Renal pelvis (tissue), 4 donors: ENCODE measurements around the gene PANK2. TPM values are rescaled to one million over a fixed set of nuclear protein-coding genes. Genes with fewer than 3 reads are reported as not detected.
A peak's percentile ranks its signal among the peaks of the same experiment; 100 is the strongest.
"Not testable (repeated sequence)": the region's sequence is repeated elsewhere in the genome, so short reads cannot be mapped to it uniquely, and the experiment has no call there.

Experiments used
- DNase-seq: peaks from one replicate; pipeline ENCODE4 v3.0.0-alpha.2; 2013
- polyA plus RNA-seq, 3 donors: library from polyadenylated mRNA; unstranded; fragments of 120-200 nt; gene quantifications; one replicate each; pipeline ENCODE4 v1.2.1, GENCODE V29; 2013; ENCODE audit not compliant: insufficient read length in 3 of 3

The PANK2 gene
- polyA plus RNA-seq, 3 donors, result 33.7 to 39.1 (median 35.9) TPM

- no peak for DNase-seq
Observed at GRCh38 chr20:3865152-3865886, 23.9 kb upstream of the PANK2 start.

DNA sequence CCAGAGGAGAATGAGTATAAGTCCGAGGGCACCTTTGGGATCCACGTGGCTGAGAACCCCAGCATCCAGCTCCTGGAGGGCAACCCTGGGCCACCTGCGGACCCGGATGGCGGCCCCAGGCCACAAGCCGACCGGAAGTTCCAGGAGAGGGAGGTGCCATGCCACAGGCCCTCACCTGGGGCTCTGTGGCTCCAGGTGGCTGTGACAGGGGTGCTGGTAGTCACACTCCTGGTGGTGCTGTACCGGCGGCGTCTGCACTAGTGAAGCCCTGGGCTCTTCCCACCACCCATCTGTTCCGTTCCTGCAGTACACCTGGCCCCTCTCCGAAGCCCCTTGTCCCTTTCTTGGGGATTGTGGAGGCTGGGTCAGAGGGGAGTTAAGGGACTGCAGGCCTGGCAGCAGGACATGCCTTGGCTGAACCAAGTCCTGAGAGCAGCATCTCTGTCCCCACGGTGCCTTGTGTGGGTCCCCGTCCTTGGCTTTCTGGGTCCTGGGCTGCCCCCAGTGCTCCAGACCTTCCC lies 23.2 kb upstream of the PANK2 start:
- DNase-seq, result no peak

DNA sequence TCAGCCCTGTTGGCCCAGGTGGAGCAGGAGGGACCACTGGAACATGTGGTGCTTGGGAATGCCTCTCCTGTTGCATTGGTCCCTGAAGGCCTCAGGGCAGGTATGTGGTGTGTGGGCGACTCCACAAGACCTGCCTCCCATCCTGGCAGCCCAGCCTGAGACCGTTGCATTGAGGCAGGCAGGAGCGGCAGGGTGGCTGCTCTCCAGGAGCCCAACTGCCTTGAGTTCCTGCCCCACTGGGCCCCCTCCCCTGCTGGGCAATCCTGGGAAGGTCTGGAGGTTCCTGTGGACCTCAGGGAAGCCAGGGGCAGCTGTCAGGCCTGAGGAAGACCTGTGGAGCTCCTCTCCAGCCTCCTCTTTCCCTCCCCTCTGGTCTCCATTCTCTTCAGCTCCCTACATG lies 22.7 kb upstream of the PANK2 start:
- DNase-seq, result no peak

GRCh38 chr20:3867802-3868201 lies 21.4 kb upstream of the PANK2 start:
- DNase-seq, result no peak

DNA sequence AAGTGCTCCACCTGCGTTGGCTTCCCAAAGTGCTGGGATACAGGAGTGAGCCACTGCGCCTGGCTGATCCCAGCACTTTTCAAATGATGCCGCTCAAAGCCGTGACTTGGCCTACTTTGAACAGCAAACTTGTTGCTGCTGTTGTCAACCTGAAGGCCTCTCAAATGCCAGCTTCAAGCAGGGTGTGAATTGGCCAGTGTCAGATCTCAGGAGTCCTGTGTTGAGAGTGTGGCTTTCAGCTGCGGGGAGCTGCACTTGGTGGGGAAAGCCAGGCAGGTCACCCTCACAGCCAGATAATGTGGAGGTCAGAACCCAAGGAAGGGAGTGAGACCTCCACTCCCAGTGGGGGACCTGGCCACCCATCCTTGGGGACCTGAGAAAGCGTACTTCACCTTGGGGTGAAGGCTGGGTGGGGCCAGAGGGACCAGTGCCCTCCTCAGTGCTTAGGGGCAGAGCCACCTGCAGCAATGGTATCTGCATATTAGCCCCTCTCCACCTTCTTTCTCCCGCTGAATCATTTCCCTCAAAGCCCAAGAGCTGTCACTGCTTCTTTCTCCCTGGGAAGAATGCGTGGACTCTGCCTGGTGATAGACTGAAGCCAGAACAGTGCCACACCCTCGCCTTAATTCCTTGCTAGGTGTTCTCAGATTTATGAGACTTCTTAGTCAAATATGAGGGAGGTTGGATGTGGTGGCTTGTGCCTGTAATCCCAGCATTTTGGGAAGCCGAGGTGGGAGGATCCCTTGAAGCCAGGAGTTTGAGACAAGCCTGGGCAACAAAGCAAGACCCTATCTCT lies 19.1 kb upstream of the PANK2 start:
- DNase-seq, result no peak

GRCh38 chr20:3871550-3872265 lies 17.5 kb upstream of the PANK2 start:
- no peak for DNase-seq

- no peak for DNase-seq
Observed at GRCh38 chr20:3873507-3873906, 15.7 kb upstream of the PANK2 start.

DNA sequence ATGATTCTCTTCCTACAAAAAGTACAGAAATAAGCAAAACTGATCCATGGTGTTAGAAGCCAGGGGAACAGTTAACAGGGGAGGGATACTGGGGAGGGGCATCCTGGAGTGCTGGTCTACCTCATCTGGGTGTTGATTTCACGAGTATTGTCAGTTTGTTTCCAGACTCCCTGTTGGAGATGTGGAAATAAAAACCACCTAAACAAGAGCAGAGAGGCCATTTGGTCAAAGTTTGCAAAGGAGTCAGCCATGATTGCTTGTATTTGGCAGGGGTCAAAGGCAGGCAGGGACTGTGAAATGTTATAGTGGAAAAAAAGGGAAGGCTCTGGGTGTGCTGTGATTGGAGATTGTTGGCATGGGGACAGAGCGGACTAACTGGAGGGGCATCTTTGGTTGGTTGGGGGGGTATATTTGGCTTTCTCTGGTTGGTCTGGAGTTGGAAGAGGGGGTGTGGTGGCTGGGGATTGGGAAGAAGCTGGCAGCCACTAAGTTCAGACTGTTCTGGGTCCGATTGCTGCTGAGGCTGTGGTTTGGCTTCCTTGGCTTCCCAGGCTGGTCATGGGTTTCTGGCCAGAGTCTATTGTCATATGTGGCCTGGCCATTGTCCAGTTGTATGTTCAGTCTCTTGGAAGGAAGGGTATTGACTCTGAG lies 14.9 kb upstream of the PANK2 start:
- DNase-seq, result no peak

GRCh38 chr20:3875378-3875974 lies 13.7 kb upstream of the PANK2 start:
- no peak for DNase-seq

DNA sequence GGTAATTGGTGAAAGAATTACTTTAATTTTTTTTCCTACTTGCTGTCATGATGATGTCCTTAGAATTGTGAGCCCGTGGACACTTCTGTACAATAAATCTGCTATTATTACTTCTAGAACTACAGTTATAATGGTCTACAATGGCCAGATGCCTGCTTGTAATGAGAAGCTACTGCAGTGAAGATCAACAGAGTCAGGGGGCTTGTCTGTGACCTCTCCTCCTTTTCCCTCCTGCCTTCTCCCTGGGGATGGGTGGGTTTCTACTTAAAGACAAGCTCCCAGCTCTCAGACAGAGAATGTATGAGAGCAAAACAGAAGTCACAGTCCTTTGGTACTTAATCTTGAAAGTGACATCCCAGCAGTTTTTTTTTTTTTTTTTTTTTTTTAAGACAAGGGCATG lies 13.2 kb upstream of the PANK2 start:
- DNase-seq, result peak; percentile 36

DNA sequence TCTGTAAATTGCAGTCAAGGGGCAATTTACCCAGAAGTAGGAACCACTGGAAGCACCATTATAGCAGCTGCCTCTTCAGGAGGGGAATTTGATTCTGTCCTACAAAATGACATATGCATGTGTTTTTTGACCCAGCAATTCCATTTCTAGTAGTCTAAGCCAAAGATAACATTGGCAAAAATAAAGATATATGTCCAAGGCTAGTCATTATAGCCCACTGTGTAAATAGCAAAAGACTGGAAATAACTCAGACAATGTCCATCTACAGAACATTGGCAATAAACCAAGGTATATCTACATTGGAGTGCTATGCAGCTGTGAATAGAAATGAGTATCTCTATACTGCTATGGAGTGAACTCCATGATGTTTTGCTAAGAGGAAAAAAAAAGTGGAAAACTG lies 12.5 kb upstream of the PANK2 start:
- no peak for DNase-seq

- DNase-seq, result not testable (repeated sequence)
Observed at GRCh38 chr20:3878921-3879274, 10.3 kb upstream of the PANK2 start.

GRCh38 chr20:3885715-3886114 lies 3.5 kb upstream of the PANK2 start:
- no peak for DNase-seq

GRCh38 chr20:3887876-3888620 lies 1.1 kb upstream of the PANK2 start:
- no peak for DNase-seq

DNA sequence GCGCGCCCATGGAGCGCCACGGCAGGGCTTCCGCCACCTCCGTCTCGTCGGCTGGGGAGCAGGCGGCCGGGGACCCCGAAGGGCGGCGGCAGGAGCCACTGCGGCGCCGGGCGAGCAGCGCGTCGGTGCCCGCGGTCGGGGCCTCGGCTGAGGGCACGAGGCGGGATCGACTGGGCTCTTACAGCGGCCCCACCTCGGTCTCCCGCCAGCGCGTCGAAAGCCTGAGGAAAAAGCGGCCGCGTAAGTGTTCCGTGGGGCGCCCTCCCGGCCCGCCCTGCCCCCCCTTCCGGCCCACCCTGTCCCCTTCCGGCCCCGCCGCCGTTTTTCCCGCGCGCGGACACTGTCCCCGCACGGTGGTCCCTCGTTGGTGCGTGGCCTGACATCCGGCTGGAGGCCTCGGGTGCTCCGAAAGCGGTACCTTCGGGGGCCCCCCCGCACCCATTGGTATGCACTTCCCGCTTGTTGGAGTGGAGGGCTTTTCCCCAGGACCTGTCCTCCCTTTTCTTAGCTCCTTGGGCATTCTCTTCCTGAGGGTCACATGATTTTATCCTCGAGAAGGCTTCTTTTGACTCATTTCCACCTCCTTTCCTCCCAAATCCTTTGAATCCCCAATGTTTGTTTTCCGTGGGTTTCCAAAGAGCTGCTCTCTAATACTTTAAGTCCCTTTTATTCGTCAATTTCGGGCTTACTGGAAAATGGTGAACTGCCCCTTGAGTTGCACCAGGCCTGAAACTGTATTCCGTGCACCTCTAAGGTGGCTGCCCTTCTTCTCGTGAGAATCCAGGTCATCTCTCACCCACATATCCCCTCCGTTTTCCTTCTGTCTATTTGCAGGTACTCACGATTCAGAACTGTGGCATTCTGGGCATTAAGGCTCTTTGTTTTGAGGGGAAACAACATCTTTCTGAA lies 556 bp downstream of the PANK2 start:
- DNase-seq, result peak; percentile 26

DNA sequence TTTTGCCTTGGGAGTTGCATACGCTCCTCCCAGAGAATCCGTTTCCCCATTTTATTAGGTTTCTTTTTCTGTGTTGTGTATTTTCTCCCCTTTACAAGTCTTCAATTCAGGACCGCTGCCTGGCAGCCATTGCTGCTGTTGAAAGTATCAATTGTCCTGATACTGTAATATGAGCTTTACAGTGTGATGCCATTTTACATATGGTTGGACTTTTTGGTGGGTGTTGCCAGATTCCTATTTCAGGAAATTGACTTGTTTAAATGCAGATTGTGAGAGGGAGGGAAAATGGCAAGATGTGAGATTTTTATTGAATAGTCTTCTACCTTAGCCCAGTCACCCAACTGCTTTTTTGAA lies 1.2 kb downstream of the PANK2 start:
- peak; percentile 36 for DNase-seq

DNA sequence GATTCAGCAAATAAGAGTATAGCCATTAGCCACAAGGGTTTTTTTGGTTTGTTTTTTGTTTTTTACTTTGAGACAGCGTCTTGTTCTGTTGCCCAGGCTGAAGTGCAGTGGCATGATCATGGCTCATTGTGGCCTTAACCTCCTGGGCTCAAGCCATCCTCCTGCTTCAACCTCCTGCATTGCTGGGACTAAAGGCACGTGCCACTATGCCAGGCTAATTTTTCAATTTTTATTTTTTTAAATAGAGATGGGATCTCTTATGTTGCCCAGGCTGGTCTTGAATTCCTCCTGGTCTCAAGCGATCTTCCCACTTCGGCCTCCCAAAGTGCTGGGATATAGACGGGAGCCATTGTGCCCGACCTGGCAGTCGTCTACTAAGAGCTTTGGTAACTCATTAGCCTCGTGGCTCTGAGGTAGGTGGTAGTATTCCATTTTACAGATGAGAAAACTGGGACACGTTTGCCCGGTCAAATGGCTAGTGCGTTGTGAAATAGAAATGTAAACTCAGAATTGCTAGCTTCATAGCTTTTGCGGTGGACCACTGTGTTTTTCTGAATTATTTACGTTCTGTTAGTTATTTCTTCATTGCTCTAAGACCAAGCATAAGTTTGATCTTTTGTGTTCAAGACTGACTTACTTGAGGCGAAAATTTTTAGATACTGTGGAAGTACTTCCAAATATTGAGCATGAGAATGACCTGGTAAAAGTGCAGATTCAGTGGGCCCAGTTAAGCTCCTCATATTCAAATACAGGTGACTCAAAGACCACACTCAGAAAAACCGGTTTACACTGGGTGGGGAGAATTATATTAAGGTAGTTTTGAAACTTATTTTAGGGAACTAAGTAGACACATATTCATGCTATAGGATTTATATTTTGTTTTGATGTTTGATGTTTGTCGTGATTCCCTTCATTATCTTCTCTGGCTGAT lies 2.1 kb downstream of the PANK2 start:
- DNase-seq, result no peak

GRCh38 chr20:3894796-3895195 lies 5.6 kb downstream of the PANK2 start:
- DNase-seq, result no peak

DNA sequence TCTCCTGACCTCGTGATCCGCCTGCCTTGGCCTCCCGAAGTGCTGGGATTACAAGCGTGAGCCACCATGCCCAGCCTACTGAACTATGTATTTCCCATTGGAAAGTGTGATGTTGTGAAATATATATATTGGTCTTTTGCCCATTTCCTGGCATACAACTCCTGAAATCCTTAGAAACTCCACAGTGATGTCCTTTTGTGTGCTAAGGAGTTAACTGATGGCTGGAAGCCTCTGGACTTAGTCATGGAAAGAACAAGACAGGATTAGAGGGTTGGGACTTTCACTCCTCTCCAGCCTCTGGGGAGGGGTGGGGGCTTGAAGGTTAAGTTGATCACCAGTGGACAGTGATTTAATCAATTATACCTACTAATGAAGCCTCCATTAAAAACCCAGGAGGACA lies 7.1 kb downstream of the PANK2 start:
- no peak for DNase-seq
